Thoracic aorta (tissue), 2 donors: Measurements from ENCODE around the gene SCGB1D2. TPM values are rescaled to one million over a fixed set of nuclear protein-coding genes. Genes with fewer than 3 reads are reported as not detected.

Source experiments
- ATAC-seq: fragments of 150-250 bp; one replicate; pipeline ENCODE4 v1.8.0; 2017; ENCODE audit warnings: low read depth; ENCODE audit not compliant: insufficient number of reproducible peaks, low FRiP score
- DNase-seq: peaks from one replicate; pipeline ENCODE4 v3.0.0-alpha.2; 2020; ENCODE audit warnings: low spot score
- H3K27ac ChIP-seq, 2 donors: fragments of 200-600 bp; sonication (generic); 1 replicate in 1 of 2; 2 replicates in 1 of 2; pipeline ENCODE4 v1.5.1; 2016; ENCODE audit warnings: mild to moderate bottlenecking in 2 of 2, moderate library complexity in 2 of 2
- H3K27me3 ChIP-seq: fragments of 200-600 bp; sonication (generic); replicated peaks from 2 replicates; pipeline ENCODE4 v1.6.0; 2016; ENCODE audit warnings: mild to moderate bottlenecking; ENCODE audit not compliant: insufficient read depth
- H3K36me3 ChIP-seq: fragments of 200-600 bp; sonication (generic); one replicate; pipeline ENCODE4 v1.5.1; 2016
- H3K4me1 ChIP-seq, 2 donors: fragments of 200-600 bp; sonication (generic); 1 replicate in 1 of 2; 2 replicates in 1 of 2; pipeline versions ENCODE4 v1.5.1 to v1.6.0; 2016; ENCODE audit warnings: low read depth in 2 of 2, mild to moderate bottlenecking in 1 of 2; ENCODE audit not compliant: control insufficient read depth in 1 of 2
- H3K4me3 ChIP-seq: fragments of 200-600 bp; sonication (generic); 2 replicates; pipeline ENCODE4 v1.5.1; 2016; ENCODE audit warnings: mild to moderate bottlenecking
- H3K9me3 ChIP-seq: fragments of 200-600 bp; sonication (generic); 2 replicates; pipeline ENCODE4 v1.5.1; 2016
- total RNA-seq, 2 donors: library from RNA; depleted of rRNA; stranded (reverse); fragments of >200 nt; gene quantifications; one replicate each; pipeline versions ENCODE4 v1.1.0 to v1.2.3, GENCODE V29; 2016
- TF ChIP-seq, protein P1 (sequence below): fragments of 200-600 bp; sonication (generic); IDR thresholded peaks from one replicate; pipeline ENCODE4 v1.5.1; 2019; ENCODE audit warnings: antibody characterized with exemption

Gene SCGB1D2
- total RNA-seq, 2 donors from 2014 or later, result not detected

GRCh38 chr11:62280452-62280851, 38.4 kb downstream of the SCGB1D2 start:
- Histone ChIP-seq H3K4me1 (no peaks in the 10 kb centered on the region), H3K27ac (no peak overlapping the region), H3K9me3 (no peaks in the 10 kb centered on the region), H3K4me3 (no peak overlapping the region), H3K27me3 (no peaks in the 10 kb centered on the region), H3K36me3 (no peaks in the 10 kb centered on the region)
- no peak for ATAC-seq
- TF ChIP-seq, protein P1, sequence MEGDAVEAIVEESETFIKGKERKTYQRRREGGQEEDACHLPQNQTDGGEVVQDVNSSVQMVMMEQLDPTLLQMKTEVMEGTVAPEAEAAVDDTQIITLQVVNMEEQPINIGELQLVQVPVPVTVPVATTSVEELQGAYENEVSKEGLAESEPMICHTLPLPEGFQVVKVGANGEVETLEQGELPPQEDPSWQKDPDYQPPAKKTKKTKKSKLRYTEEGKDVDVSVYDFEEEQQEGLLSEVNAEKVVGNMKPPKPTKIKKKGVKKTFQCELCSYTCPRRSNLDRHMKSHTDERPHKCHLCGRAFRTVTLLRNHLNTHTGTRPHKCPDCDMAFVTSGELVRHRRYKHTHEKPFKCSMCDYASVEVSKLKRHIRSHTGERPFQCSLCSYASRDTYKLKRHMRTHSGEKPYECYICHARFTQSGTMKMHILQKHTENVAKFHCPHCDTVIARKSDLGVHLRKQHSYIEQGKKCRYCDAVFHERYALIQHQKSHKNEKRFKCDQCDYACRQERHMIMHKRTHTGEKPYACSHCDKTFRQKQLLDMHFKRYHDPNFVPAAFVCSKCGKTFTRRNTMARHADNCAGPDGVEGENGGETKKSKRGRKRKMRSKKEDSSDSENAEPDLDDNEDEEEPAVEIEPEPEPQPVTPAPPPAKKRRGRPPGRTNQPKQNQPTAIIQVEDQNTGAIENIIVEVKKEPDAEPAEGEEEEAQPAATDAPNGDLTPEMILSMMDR, result no peak
- no peak for DNase-seq

Other genes starting within 250 kb of the SCGB1D2 start
- gene INCENP, start 118.2 kb upstream of the SCGB1D2 start, total RNA-seq, result 10 to 100 TPM in 1 of 2 donors, 1 to 10 TPM in 1; 8.8 to 13.0 TPM
- gene SCGB1D1, start 52.0 kb upstream of the SCGB1D2 start, total RNA-seq, result not detected
- gene SCGB2A1, start 33.6 kb upstream of the SCGB1D2 start, total RNA-seq, result not detected
- 1 to 10 TPM in 1 of 2 donors, not detected in 1; 3.7 TPM for gene SCGB2A2, start 27.9 kb downstream of the SCGB1D2 start, total RNA-seq
- gene SCGB1D4, start 56.8 kb downstream of the SCGB1D2 start, total RNA-seq, result not detected
- gene ASRGL1, start 95.2 kb downstream of the SCGB1D2 start, total RNA-seq, result 10 to 100 TPM; 20.2 to 39.7 TPM
- gene SCGB1A1, start 176.8 kb downstream of the SCGB1D2 start, total RNA-seq, result not detected